Fibroblast of skin of back (primary cell): ENCODE measurements around the gene SHISA7. TPM values are rescaled to one million over a fixed set of nuclear protein-coding genes. Genes with fewer than 3 reads are reported as not detected.

Experiments used
- DNase-seq: peaks from one replicate; pipeline ENCODE4 v3.0.0-alpha.2; 2013
- polyA plus RNA-seq, 2 experiments: library from polyadenylated mRNA; unstranded; fragments of 120-200 nt; gene quantifications; one replicate each; pipeline ENCODE4 v1.2.1, GENCODE V29; 2013; ENCODE audit not compliant: insufficient read length in 2 of 2

SHISA7 gene
- polyA plus RNA-seq (2013, experiment 1 of 2; ENCODE audit: insufficient read length): not detected
- not detected for polyA plus RNA-seq (2013, experiment 2 of 2; ENCODE audit: insufficient read length)

GRCh38 chr19:55443045-55443823 is at the start of gene SHISA7:
SHISA7 (minus strand) TSS chr19:55443300; CDS start chr19:55442863, 437 bp downstream.
- no peak for DNase-seq

GRCh38 chr19:55492362-55492944 is 49.4 kb upstream of the SHISA7 start:
- no peak for DNase-seq

- no peak for DNase-seq
These were observed 48.7 kb upstream of the SHISA7 start for GRCh38 chr19:55491546-55492360.

- DNase-seq: no peak
These were observed 47.7 kb upstream of the SHISA7 start for GRCh38 chr19:55490478-55491432.

- DNase-seq: peak; percentile 30
These were observed 46.8 kb upstream of the SHISA7 start for GRCh38 chr19:55489711-55490477.

- no peak for DNase-seq
These were observed 46.0 kb upstream of the SHISA7 start for GRCh38 chr19:55488986-55489710.

GRCh38 chr19:55487924-55488687 is 45.0 kb upstream of the SHISA7 start, which contains the start of gene SSC5D:
SSC5D (plus strand) TSS chr19:55488436; CDS start chr19:55488590, 154 bp downstream.
- DNase-seq: peak; percentile 65

GRCh38 chr19:55486971-55487923 is 44.1 kb upstream of the SHISA7 start:
- peak; percentile 97 for DNase-seq

GRCh38 chr19:55486043-55486970 is 43.2 kb upstream of the SHISA7 start:
- no peak for DNase-seq

GRCh38 chr19:55485439-55486011 is 42.4 kb upstream of the SHISA7 start:
- DNase-seq: no peak

GRCh38 chr19:55484593-55485438 is 41.7 kb upstream of the SHISA7 start, which contains the start of gene NAT14:
NAT14 (plus strand) TSS chr19:55485188; CDS start chr19:55485709, 521 bp downstream.
- peak; percentile 63 for DNase-seq

- no peak for DNase-seq
These were observed 40.8 kb upstream of the SHISA7 start for GRCh38 chr19:55483706-55484592.

- DNase-seq: no peak
These were observed 40.0 kb upstream of the SHISA7 start for GRCh38 chr19:55482967-55483705.
